Activated T-helper 17 cell treated with anti-CD3 and anti-CD28 coated beads, Interleukin-2, amount 50 U/mL, for 72 hours (primary cell): ENCODE data around the gene IFI27L1. TPM values are rescaled to one million over a fixed set of nuclear protein-coding genes. Genes with fewer than 3 reads are reported as not detected.
"Not testable (repeated sequence)": the region's sequence is repeated elsewhere in the genome, so short reads cannot be mapped to it uniquely, and the experiment has no call there.

ENCODE experiments used
- ATAC-seq: fragments of 150-1000 bp; cut with Tn5 transposase; replicated peaks from 2 replicates; pipeline ENCODE4 v1.10.0; 2021; ENCODE audit warnings: mild to moderate bottlenecking, moderate library complexity
- H3K27ac Mint-ChIP-seq: one replicate; pipeline ENCODE4 v1.8.0; 2022; ENCODE audit warnings: mixed read lengths
- H3K27me3 Mint-ChIP-seq: one replicate; pipeline ENCODE4 v1.8.0; 2022; ENCODE audit warnings: mixed read lengths
- H3K36me3 Mint-ChIP-seq: one replicate; pipeline ENCODE4 v1.8.0; 2022; ENCODE audit warnings: low read depth, mild to moderate bottlenecking, mixed read lengths
- H3K4me1 Mint-ChIP-seq: one replicate; pipeline ENCODE4 v1.8.0; 2022; ENCODE audit warnings: mixed read lengths
- H3K4me3 Mint-ChIP-seq: one replicate; pipeline ENCODE4 v1.8.0; 2022; ENCODE audit warnings: mild to moderate bottlenecking, mixed read lengths
- H3K9me3 Mint-ChIP-seq: one replicate; pipeline ENCODE4 v1.8.0; 2022; ENCODE audit warnings: mixed read lengths
- total RNA-seq, 2 donors: library from RNA; stranded (reverse); gene quantifications; one replicate each; pipeline ENCODE4 v1.2.3, GENCODE V29; 2022

The IFI27L1 gene
- total RNA-seq, 2 donors from 2014 or later, result 34.5 to 35.4 TPM

- Mint-ChIP-seq H3K27me3 (no peaks in the 10 kb centered on the region), H3K27ac (peak overlapping the region; percentile 92), H3K4me3 (no peak overlapping the region), H3K9me3 (no peaks in the 10 kb centered on the region), H3K4me1 (peaks cover 30% of the 10 kb centered on the region), H3K36me3 (peaks cover 96% of the 10 kb centered on the region)
- ATAC-seq, result no peak
These were observed 26.7 kb upstream of the IFI27L1 start for GRCh38 chr14:94054401-94054800.

- peaks cover 96% of the 10 kb centered on the region for H3K36me3 Mint-ChIP-seq
- H3K9me3 Mint-ChIP-seq, result no peaks in the 10 kb centered on the region
- no peak for ATAC-seq
- H3K4me1 Mint-ChIP-seq, result peaks cover 30% of the 10 kb centered on the region
- peak overlapping the region; percentile 92 for H3K27ac Mint-ChIP-seq
- H3K4me3 Mint-ChIP-seq, result no peak overlapping the region
- H3K27me3 Mint-ChIP-seq, result no peaks in the 10 kb centered on the region
These were observed 26.2 kb upstream of the IFI27L1 start for GRCh38 chr14:94054936-94055335.

- no peaks in the 10 kb centered on the region for H3K9me3 Mint-ChIP-seq
- peak; percentile 82 for ATAC-seq
- peaks cover 37% of the 10 kb centered on the region for H3K4me1 Mint-ChIP-seq
- peak overlapping the region; percentile 57 for H3K4me3 Mint-ChIP-seq
- H3K36me3 Mint-ChIP-seq, result peaks cover 96% of the 10 kb centered on the region
- peak overlapping the region; percentile 92 for H3K27ac Mint-ChIP-seq
- H3K27me3 Mint-ChIP-seq, result no peaks in the 10 kb centered on the region
These were observed 24.4 kb upstream of the IFI27L1 start for GRCh38 chr14:94056579-94057308.

GRCh38 chr14:94058128-94058673 lies 22.9 kb upstream of the IFI27L1 start:
- peak overlapping the region; percentile 92 for H3K27ac Mint-ChIP-seq
- no peaks in the 10 kb centered on the region for H3K9me3 Mint-ChIP-seq
- peak; percentile 25 for ATAC-seq
- peaks cover 96% of the 10 kb centered on the region for H3K36me3 Mint-ChIP-seq
- peak overlapping the region; percentile 0 for H3K4me3 Mint-ChIP-seq
- no peaks in the 10 kb centered on the region for H3K27me3 Mint-ChIP-seq
- peaks cover 27% of the 10 kb centered on the region for H3K4me1 Mint-ChIP-seq

GRCh38 chr14:94058674-94059138 lies 22.4 kb upstream of the IFI27L1 start:
- Mint-ChIP-seq H3K27me3 (no peaks in the 10 kb centered on the region), H3K4me3 (no peak overlapping the region), H3K9me3 (no peaks in the 10 kb centered on the region), H3K27ac (peak overlapping the region; percentile 92), H3K4me1 (peaks cover 27% of the 10 kb centered on the region), H3K36me3 (peaks cover 100% of the 10 kb centered on the region)
- ATAC-seq, result no peak

GRCh38 chr14:94059998-94060397 lies 21.1 kb upstream of the IFI27L1 start:
- H3K27me3 Mint-ChIP-seq, result no peaks in the 10 kb centered on the region
- ATAC-seq, result no peak
- peaks cover 99% of the 10 kb centered on the region for H3K36me3 Mint-ChIP-seq
- peaks cover 27% of the 10 kb centered on the region for H3K4me1 Mint-ChIP-seq
- H3K9me3 Mint-ChIP-seq, result no peaks in the 10 kb centered on the region
- H3K27ac Mint-ChIP-seq, result no peak overlapping the region
- no peak overlapping the region for H3K4me3 Mint-ChIP-seq

GRCh38 chr14:94062344-94062940 lies 18.7 kb upstream of the IFI27L1 start:
- H3K4me1 Mint-ChIP-seq, result peaks cover 30% of the 10 kb centered on the region
- H3K27me3 Mint-ChIP-seq, result no peaks in the 10 kb centered on the region
- no peak overlapping the region for H3K4me3 Mint-ChIP-seq
- no peaks in the 10 kb centered on the region for H3K9me3 Mint-ChIP-seq
- no peak for ATAC-seq
- peaks cover 96% of the 10 kb centered on the region for H3K36me3 Mint-ChIP-seq
- no peak overlapping the region for H3K27ac Mint-ChIP-seq

GRCh38 chr14:94066089-94066676 lies 14.9 kb upstream of the IFI27L1 start:
- Mint-ChIP-seq H3K27me3 (no peaks in the 10 kb centered on the region), H3K9me3 (peaks cover 6% of the 10 kb centered on the region), H3K36me3 (peaks cover 96% of the 10 kb centered on the region), H3K4me1 (peaks cover 44% of the 10 kb centered on the region), H3K27ac (peak overlapping the region; percentile 85), H3K4me3 (peak overlapping the region; percentile 9)
- ATAC-seq, result no peak

- H3K27me3 Mint-ChIP-seq, ATAC-seq, H3K27ac Mint-ChIP-seq, H3K9me3 Mint-ChIP-seq: not testable (repeated sequence)
- Mint-ChIP-seq H3K4me1 (peaks cover 46% of the 10 kb centered on the region), H3K4me3 (peak overlapping the region; percentile 46), H3K36me3 (peaks cover 95% of the 10 kb centered on the region)
These were observed 9.0 kb upstream of the IFI27L1 start for GRCh38 chr14:94072076-94072475.

GRCh38 chr14:94074534-94074933 lies 6.6 kb upstream of the IFI27L1 start:
- H3K27ac Mint-ChIP-seq, result no peak overlapping the region
- peaks cover 42% of the 10 kb centered on the region for H3K4me1 Mint-ChIP-seq
- H3K9me3 Mint-ChIP-seq, result peaks cover 10% of the 10 kb centered on the region
- no peaks in the 10 kb centered on the region for H3K27me3 Mint-ChIP-seq
- no peak for ATAC-seq
- H3K4me3 Mint-ChIP-seq, result peak overlapping the region; percentile 87
- peaks cover 95% of the 10 kb centered on the region for H3K36me3 Mint-ChIP-seq

- ATAC-seq, result no peak
- Mint-ChIP-seq H3K36me3 (peaks cover 95% of the 10 kb centered on the region), H3K9me3 (peaks cover 10% of the 10 kb centered on the region), H3K4me3 (peak overlapping the region; percentile 87), H3K27me3 (no peaks in the 10 kb centered on the region), H3K27ac (no peak overlapping the region), H3K4me1 (peaks cover 44% of the 10 kb centered on the region)
These were observed 6.1 kb upstream of the IFI27L1 start for GRCh38 chr14:94075008-94075407.

GRCh38 chr14:94077111-94077821 lies 3.8 kb upstream of the IFI27L1 start:
- no peak for ATAC-seq
- H3K27ac Mint-ChIP-seq, result peak overlapping the region; percentile 99
- H3K4me1 Mint-ChIP-seq, result peaks cover 39% of the 10 kb centered on the region

GRCh38 chr14:94077823-94078222 lies 3.3 kb upstream of the IFI27L1 start:
- H3K27me3 Mint-ChIP-seq, result no peaks in the 10 kb centered on the region
- H3K9me3 Mint-ChIP-seq, result no peaks in the 10 kb centered on the region
- H3K4me1 Mint-ChIP-seq, result peaks cover 37% of the 10 kb centered on the region
- H3K27ac Mint-ChIP-seq, result peak overlapping the region; percentile 99
- H3K36me3 Mint-ChIP-seq, result peaks cover 86% of the 10 kb centered on the region
- H3K4me3 Mint-ChIP-seq, result peak overlapping the region; percentile 87
- no peak for ATAC-seq

More at GRCh38 chr14:94077111-94077821, 3.8 kb upstream of the IFI27L1 start:
- Mint-ChIP-seq H3K4me3 (peak overlapping the region; percentile 87), H3K36me3 (peaks cover 90% of the 10 kb centered on the region), H3K27me3 (no peaks in the 10 kb centered on the region), H3K9me3 (peaks cover 2% of the 10 kb centered on the region)
